ENCODE results near the gene RAB26. TPM values are rescaled to one million over a fixed set of nuclear protein-coding genes. Genes with fewer than 3 reads are reported as not detected.
"Not testable (repeated sequence)": the region's sequence is repeated elsewhere in the genome, so short reads cannot be mapped to it uniquely, and the experiment has no call there.

RAB26 gene
- total RNA-seq, 1 donor from 2014 or later = 0.83 TPM

- no peak for DNase-seq (ENCODE audit: low spot score)
Observed at GRCh38 chr16:2196162-2196980, 47.9 kb downstream of the RAB26 start, which contains the start of gene CASKIN1. Gene CASKIN1 (minus strand): TSS chr16:2196605. CDS start chr16:2196432, 173 bp downstream.

GRCh38 chr16:2196981-2197511 is 48.6 kb downstream of the RAB26 start:
- no peak for DNase-seq (ENCODE audit: low spot score)

DNA sequence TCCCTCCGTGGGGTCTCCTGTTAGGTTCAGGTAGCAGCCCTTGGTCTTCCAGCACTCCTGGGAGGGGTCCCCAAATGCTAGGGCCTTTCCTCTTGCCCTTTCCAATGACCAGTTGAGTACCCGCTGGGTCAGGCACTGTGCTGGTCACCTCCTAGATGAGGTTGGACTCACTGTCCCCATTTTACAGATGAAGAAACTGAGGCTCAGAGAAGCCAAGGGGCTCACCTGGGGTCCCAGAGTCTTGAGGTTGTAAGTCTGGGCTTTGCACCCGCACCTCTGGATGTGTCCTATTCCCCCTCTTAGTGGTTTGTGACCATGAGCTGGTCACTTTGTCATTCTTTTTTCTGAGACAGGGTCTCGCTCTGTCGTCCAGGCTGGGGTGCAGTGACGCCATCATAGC is 49.3 kb downstream of the RAB26 start:
- no peak for DNase-seq (ENCODE audit: low spot score)

GRCh38 chr16:2198283-2198682 is 49.9 kb downstream of the RAB26 start:
- no peak for DNase-seq (ENCODE audit: low spot score)

- DNase-seq (ENCODE audit: low spot score) = no peak
Observed at GRCh38 chr16:2199095-2199494, 50.7 kb downstream of the RAB26 start.

GRCh38 chr16:2199621-2200139 is 51.3 kb downstream of the RAB26 start:
- DNase-seq (ENCODE audit: low spot score) = no peak

- DNase-seq (ENCODE audit: low spot score) = no peak
Observed at GRCh38 chr16:2200313-2200712, 51.9 kb downstream of the RAB26 start.

- not testable (repeated sequence) for DNase-seq (ENCODE audit: low spot score)
Observed at GRCh38 chr16:2203119-2203688, 54.8 kb downstream of the RAB26 start.

Other genes with a start within 250 kb of the RAB26 start
- gene HS3ST6, start 230.2 kb upstream of the RAB26 start, total RNA-seq = 12.9 TPM
- 27.2 TPM for gene MSRB1, start 205.4 kb upstream of the RAB26 start, total RNA-seq
- not detected for gene RPL3L, start 193.9 kb upstream of the RAB26 start, total RNA-seq
- gene NDUFB10, start 189.1 kb upstream of the RAB26 start, total RNA-seq = 97.5 TPM
- 2,737 TPM for gene RPS2, start 183.8 kb upstream of the RAB26 start, total RNA-seq
- gene RNF151, start 181.8 kb upstream of the RAB26 start, total RNA-seq = not detected
- gene TBL3, start 176.6 kb upstream of the RAB26 start, total RNA-seq = 37.0 TPM
- gene NOXO1, start 167.2 kb upstream of the RAB26 start, total RNA-seq = 0.65 TPM
- 16.5 TPM for gene GFER, start 164.4 kb upstream of the RAB26 start, total RNA-seq
- gene SYNGR3, start 158.7 kb upstream of the RAB26 start, total RNA-seq = 0.86 TPM
- gene ZNF598, start 138.8 kb upstream of the RAB26 start, total RNA-seq = 46.4 TPM
- not detected for gene NPW, start 128.8 kb upstream of the RAB26 start, total RNA-seq
- 106 TPM for gene NHERF2, start 121.7 kb upstream of the RAB26 start, total RNA-seq
- gene NTHL1, start 100.8 kb upstream of the RAB26 start, total RNA-seq = 11.8 TPM
- gene TSC2, start 100.6 kb upstream of the RAB26 start, total RNA-seq = 178 TPM
- 165 TPM for gene PKD1, start 12.7 kb upstream of the RAB26 start, total RNA-seq
- gene TRAF7, start 7.2 kb downstream of the RAB26 start, total RNA-seq = 76.2 TPM
- gene CASKIN1, start 48.0 kb downstream of the RAB26 start, total RNA-seq = 0.05 TPM
- gene MLST8, start 56.8 kb downstream of the RAB26 start, total RNA-seq = 37.0 TPM
- gene BRICD5, start 62.2 kb downstream of the RAB26 start, total RNA-seq = 7.4 TPM
- gene PGP, start 66.2 kb downstream of the RAB26 start, total RNA-seq = 11.3 TPM
- gene E4F1, start 75.0 kb downstream of the RAB26 start, total RNA-seq = 24.7 TPM
- gene DNASE1L2, start 87.8 kb downstream of the RAB26 start, total RNA-seq = 1.5 TPM
- gene ECI1, start 103.0 kb downstream of the RAB26 start, total RNA-seq = 47.8 TPM
- gene RNPS1, start 119.5 kb downstream of the RAB26 start, total RNA-seq = 178 TPM
- gene ABCA3, start 192.1 kb downstream of the RAB26 start, total RNA-seq = 10.4 TPM